GM12864 (cell line): ENCODE results near the gene HES1.

Source experiments
- DNase-seq: peaks from one replicate; pipeline ENCODE4 v3.0.0-alpha.2; 2011; ENCODE audit warnings: low read depth
- H3K4me3 ChIP-seq: 2 replicates; pipeline ENCODE4 v1.5.1; 2011; ENCODE audit warnings: mild to moderate bottlenecking, low read depth, low read length, control low read depth
- TF ChIP-seq, protein P1 (sequence below): IDR thresholded peaks from 2 replicates; pipeline ENCODE4 v1.5.1; 2011; ENCODE audit warnings: low read depth, mild to moderate bottlenecking, moderate library complexity, low read length, control low read depth, inconsistent platforms; ENCODE audit errors: missing control alignments

The HES1 gene

DNA sequence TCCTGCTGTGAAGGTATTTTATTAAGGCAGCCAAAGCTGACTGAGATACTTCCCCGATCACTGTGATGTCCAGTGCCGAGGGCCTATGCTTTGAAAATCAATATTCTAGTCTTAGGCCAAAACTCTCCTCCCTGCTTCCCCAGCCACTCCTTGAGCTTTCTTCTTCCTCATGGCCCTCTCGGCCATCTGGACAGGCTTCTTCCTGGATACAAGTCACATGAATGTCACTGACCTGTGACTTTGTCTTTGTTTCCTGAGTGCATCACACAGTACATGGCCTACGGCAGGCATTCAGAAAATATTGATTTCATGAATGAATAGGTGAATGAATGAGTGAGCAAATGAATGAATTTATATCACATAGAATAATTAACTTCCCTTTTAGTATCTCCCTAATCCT is 24.6 kb upstream of the HES1 start:
- no peak for DNase-seq
- TF ChIP-seq, protein P1, sequence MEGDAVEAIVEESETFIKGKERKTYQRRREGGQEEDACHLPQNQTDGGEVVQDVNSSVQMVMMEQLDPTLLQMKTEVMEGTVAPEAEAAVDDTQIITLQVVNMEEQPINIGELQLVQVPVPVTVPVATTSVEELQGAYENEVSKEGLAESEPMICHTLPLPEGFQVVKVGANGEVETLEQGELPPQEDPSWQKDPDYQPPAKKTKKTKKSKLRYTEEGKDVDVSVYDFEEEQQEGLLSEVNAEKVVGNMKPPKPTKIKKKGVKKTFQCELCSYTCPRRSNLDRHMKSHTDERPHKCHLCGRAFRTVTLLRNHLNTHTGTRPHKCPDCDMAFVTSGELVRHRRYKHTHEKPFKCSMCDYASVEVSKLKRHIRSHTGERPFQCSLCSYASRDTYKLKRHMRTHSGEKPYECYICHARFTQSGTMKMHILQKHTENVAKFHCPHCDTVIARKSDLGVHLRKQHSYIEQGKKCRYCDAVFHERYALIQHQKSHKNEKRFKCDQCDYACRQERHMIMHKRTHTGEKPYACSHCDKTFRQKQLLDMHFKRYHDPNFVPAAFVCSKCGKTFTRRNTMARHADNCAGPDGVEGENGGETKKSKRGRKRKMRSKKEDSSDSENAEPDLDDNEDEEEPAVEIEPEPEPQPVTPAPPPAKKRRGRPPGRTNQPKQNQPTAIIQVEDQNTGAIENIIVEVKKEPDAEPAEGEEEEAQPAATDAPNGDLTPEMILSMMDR: no peak
- H3K4me3 ChIP-seq: no peak overlapping the region

DNA sequence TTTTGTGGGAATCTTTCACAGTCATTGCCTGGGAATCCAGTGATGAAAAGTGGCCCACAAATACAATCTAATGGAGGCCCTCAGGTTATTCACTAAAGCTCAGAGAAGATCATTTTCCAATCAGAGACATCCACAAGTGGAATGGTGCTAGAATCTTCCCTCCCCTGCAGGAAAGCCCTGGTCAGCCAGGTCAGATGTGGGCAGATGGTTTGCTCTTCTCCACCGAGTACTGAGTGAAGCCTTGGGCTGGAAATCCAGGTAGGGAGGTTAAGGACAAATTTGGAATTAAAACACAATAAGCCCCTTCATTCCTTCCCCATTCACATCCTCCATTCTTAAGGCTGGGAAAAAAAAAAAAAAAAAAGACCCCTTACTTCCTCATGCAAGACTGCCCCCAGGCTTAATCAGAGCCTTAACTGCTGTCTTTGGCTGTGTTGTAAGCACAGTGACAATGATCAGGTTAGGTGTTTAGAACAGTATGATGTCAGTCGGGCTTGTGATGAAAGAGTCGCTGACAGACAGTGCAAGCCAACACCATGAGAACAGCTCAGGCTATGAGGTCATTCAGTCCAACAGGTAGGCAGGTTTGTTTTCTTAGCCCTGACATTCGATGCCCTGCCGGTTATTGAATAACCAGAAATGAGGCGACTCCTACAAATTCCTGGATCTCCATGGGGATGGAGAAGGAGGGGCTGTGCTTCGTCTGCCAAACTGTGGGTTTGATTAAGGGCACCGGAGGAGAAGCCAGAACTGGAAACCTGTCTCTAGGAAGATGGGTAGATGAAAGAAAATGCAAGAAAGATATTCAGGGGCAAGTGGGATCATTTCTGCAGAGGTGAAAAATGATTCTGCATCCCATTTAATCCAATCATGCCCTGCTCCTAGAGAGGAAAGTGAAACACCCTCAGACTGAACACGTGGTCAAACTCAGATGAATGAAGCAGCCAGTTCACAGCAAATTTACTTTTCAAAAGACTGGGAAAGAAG is 23.5 kb upstream of the HES1 start:
- no peak overlapping the region for H3K4me3 ChIP-seq
- no peak for DNase-seq
- TF ChIP-seq, protein P1: no peak

DNA sequence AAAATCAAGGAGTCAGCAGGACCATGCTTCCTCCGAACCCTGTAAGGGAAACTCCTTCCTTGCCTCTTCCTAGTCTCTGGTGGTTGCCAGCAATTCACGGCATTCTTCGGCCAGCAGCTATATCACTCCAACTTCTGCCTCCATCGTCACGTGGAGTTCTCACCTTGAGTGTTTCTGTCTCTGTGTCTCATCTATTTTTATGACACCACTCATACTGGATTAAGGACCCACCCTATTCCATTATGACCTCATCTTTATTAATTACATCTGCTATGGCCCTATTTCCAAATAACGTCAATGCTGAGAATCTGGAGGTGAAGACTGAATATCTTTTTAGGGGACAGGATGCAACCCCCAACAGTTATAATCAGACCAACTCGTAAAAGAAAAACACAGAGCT is 21.8 kb upstream of the HES1 start:
- no peak overlapping the region for H3K4me3 ChIP-seq
- TF ChIP-seq, protein P1: no peak
- DNase-seq: no peak

DNA sequence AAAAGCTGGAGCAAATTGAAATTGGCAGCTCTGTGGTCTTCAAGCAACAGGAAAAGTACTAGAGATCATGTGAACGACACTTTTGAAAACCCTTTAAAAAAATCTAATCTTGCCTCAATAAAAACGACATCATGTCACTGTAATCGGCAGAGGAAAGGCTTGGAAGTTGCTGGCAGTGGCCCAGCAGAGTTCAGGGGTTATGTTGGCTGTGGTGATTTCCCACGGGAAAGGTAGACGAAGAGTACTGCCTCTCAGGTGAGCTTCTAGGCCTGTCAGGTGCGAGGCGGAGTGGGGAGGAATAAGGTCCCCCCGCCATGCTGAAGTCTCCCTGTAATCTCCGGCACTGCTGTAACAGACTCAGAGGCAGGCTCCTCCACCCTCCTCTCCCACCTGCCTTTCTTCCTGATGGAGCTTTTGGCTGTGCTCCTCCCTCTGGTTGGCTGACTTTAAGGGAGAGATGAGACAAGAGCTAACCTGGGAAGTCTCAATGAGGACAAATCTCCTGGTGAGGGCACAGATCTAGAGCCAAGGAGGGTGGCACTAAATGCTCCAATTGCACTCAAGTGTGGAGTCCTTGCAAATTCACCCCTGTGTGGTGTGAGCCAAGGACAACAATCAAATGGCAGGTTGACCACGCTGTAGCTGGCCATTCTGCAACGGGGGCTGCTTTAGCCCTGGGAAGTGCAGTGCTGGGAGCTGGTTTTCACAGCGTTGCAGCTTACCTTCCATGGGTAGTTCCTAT is 18.7 kb upstream of the HES1 start:
- H3K4me3 ChIP-seq: no peak overlapping the region
- DNase-seq: no peak
- TF ChIP-seq, protein P1: no peak

DNA sequence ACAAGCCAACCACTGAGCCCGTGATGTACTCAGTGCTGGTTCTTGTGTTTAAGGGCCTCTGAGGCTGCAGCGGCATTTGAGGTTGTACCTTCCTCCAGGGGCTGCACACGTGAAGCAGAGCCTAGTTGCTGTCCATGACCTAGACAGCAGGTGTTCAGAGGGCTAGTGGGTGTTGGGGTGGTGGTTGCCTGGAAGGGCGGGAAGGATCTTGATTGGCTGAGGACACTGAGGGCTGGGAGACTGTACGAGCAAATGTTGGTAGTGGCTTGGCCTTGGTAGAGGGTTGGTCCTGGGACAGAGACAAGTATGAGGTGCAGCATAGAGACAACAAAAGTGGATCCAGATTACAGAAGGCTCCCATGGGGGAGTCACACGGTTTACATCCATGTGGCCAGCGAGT is 17.0 kb upstream of the HES1 start:
- no peak for DNase-seq
- no peak overlapping the region for H3K4me3 ChIP-seq
- TF ChIP-seq, protein P1: no peak

DNA sequence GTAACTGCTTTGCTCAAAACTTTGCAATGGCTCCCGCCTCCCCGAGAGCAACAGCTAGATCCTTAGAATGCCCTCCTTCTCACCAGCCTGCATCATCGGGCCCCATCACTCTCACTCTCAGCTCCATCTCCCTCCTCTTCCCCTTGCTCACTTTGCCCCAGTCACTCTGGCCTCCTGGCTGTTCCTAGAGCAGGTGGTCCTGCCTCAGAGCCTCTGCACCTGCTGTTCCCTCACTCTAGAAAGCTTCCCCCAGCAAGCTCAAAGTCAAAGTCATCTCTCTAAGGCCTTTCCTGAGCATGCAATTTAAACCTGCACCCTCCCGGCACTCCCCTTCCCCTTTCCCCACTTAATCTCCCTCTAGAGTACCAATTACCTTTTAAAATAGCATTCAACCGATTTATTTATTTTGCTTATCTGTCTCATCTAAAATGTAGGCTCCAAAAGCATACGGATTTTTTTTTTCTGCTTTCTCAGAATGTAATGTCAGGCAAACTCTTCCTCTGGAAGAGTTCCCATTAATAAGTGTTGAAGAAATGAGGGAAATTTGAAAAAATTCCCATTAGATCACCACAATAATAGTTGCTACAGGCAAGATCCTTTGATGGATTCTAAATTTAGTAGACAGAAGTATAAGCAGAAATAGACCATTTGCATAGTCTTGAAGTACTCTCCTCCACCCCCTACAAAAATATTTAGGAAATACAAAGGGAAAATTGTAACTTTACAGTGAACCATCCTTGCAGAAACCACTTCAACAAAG is 15.9 kb upstream of the HES1 start:
- TF ChIP-seq, protein P1: no peak
- DNase-seq: no peak
- no peak overlapping the region for H3K4me3 ChIP-seq
